Measurements from ENCODE around the gene CACNA1C. TPM values are rescaled to one million over a fixed set of nuclear protein-coding genes. Genes with fewer than 3 reads are reported as not detected.

CACNA1C gene
- total RNA-seq, 1 experiment from 2014 or later, result 1.1 TPM

GRCh38 chr12:2625289-2625612, 572.5 kb downstream of the CACNA1C start:
- Histone ChIP-seq H2BK5ac (ENCODE audit: insufficient read length, low read length) (no peak overlapping the region), H3K27me3 (ENCODE audit: insufficient read depth, low read length) (no peaks in the 10 kb centered on the region; the same call in 1 of the 2 replicates), H3K4me1 (ENCODE audit: insufficient read depth, low read length) (peaks cover 7% of the 10 kb centered on the region), H2AK5ac (ENCODE audit: insufficient read length, low read length) (no peak overlapping the region), H3K23ac (ENCODE audit: insufficient read length, low read depth, low read length) (no peak overlapping the region), H3K4me2 (ENCODE audit: insufficient read depth, insufficient read length, low read length) (no peak overlapping the region), H2BK120ac (ENCODE audit: low read depth, low read length, poor library complexity, severe bottlenecking) (no peak overlapping the region), H3K9me3 (ENCODE audit: control insufficient read depth, low read depth, low read length) (no peaks in the 10 kb centered on the region), H2BK20ac (ENCODE audit: low read depth, low read length, poor library complexity, severe bottlenecking) (no peak overlapping the region), H3K9ac (ENCODE audit: extremely low read depth, insufficient read length, low read length) (no peak overlapping the region), H3K56ac (ENCODE audit: insufficient read length, low read depth, low read length) (no peak overlapping the region), H2BK12ac (ENCODE audit: insufficient read length, low read depth, low read length) (no peak overlapping the region), H3K27ac (ENCODE audit: insufficient read length, low read depth, low read length) (no peak overlapping the region), H4K20me1 (ENCODE audit: control insufficient read depth, insufficient read depth, insufficient read length) (no peaks in the 10 kb centered on the region), H3K79me2 (ENCODE audit: insufficient read depth, low read length) (no peaks in the 10 kb centered on the region), H2BK15ac (ENCODE audit: low read depth, low read length) (no peak overlapping the region), H3K23me2 (ENCODE audit: insufficient read length, low read depth, low read length, poor library complexity, severe bottlenecking) (no peaks in the 10 kb centered on the region), H3K79me1 (ENCODE audit: insufficient read depth, low read depth, low read length, poor library complexity, severe bottlenecking) (no peaks in the 10 kb centered on the region), H4K8ac (replicated peaks; ENCODE audit: insufficient read length, low read depth, low read length) (no peak overlapping the region), H3K18ac (ENCODE audit: insufficient read length, low read depth, low read length) (no peak overlapping the region), H4K5ac (ENCODE audit: insufficient read length, low read depth, low read length) (no peak overlapping the region), H3K4ac (ENCODE audit: low read depth, low read length) (no peak overlapping the region), H4K91ac (ENCODE audit: insufficient read length, low read depth, low read length) (no peak overlapping the region), H2AFZ (ENCODE audit: low read length) (no peak overlapping the region), H3K14ac (ENCODE audit: insufficient read depth, low read length) (no peak overlapping the region), H3T11ph (ENCODE audit: low read length) (no peak overlapping the region)
- Mint-ChIP-seq H3K36me3 (ENCODE audit: insufficient read depth in 1 of 3, low read depth in 3 of 3) (no peaks in the 10 kb centered on the region), H3K27me3 (ENCODE audit: low read depth) (peaks cover 22% of the 10 kb centered on the region), H3K4me3 (no peak overlapping the region), H3K9me3 (no peaks in the 10 kb centered on the region; a peak in 1 of 5 replicates), H3K27ac (peak overlapping the region in 1 of 3 experiments; percentile 64; a peak in 1 of 7 replicates), H3K4me1 (peaks cover 27 to 30% of the 10 kb centered on the region in 2 experiments)
- WGBS (ENCODE audit: extremely low coverage, insufficient read length, low lambda C conversion rate), result no CpG with 5 or more reads among the region's 13 CpGs
- TF ChIP-seq CTCF (conservative IDR thresholded peaks at IDR 0.05), result no peak
- DNase-seq, result peak; percentile 56

Data from H9 (cell line).